OCI-LY1 (cell line): ENCODE results near the gene PADI1.
"Not testable (repeated sequence)": the region's sequence is repeated elsewhere in the genome, so short reads cannot be mapped to it uniquely, and the experiment has no call there.

ENCODE experiments used
- H2AFZ ChIP-seq: fragments of 200-600 bp; sonication (generic), shearing (Covaris generic); 2 replicates; pipeline ENCODE4 v1.6.0; 2014; ENCODE audit warnings: antibody characterized with exemption, mild to moderate bottlenecking, low read length
- H3F3A ChIP-seq: fragments of 200-600 bp; sonication (generic), shearing (Covaris generic); 2 replicates; pipeline ENCODE4 v1.6.0; 2014; ENCODE audit warnings: mild to moderate bottlenecking, antibody characterized with exemption, low read length, moderate library complexity; ENCODE audit not compliant: insufficient read depth
- H3K27ac ChIP-seq: fragments of 200-600 bp; sonication (generic); 2 replicates; pipeline ENCODE4 v1.5.1; 2014; ENCODE audit warnings: low read length, mixed run types, mild to moderate bottlenecking, low read depth; ENCODE audit not compliant: poor library complexity, severe bottlenecking
- H3K27me3 ChIP-seq: fragments of 200-600 bp; sonication (generic); 2 replicates; pipeline ENCODE4 v1.6.0; 2014; ENCODE audit warnings: antibody characterized with exemption, mild to moderate bottlenecking, low read length, moderate library complexity; ENCODE audit not compliant: insufficient read depth
- H3K36me3 ChIP-seq: fragments of 200-600 bp; sonication (generic); 2 replicates; pipeline ENCODE4 v1.6.1; 2014; ENCODE audit warnings: mild to moderate bottlenecking, antibody characterized with exemption, low read length, moderate library complexity, mixed read lengths; ENCODE audit not compliant: insufficient read depth
- H3K4me1 ChIP-seq: fragments of 200-600 bp; sonication (generic); 2 replicates; pipeline ENCODE4 v1.5.1; 2014; ENCODE audit warnings: mild to moderate bottlenecking, low read length, moderate library complexity; ENCODE audit not compliant: insufficient read depth, severe bottlenecking
- H3K4me2 ChIP-seq: fragments of 200-600 bp; sonication (generic), shearing (Covaris generic); 2 replicates; pipeline ENCODE4 v1.6.1; 2014; ENCODE audit warnings: low read length
- H3K4me3 ChIP-seq: fragments of 200-600 bp; sonication (generic); 2 replicates; pipeline ENCODE4 v1.5.1; 2014; ENCODE audit warnings: low read length, low read depth, mild to moderate bottlenecking, mixed read lengths; ENCODE audit not compliant: poor library complexity, severe bottlenecking
- H3K79me2 ChIP-seq: fragments of 200-600 bp; shearing (Covaris generic); 2 replicates; pipeline ENCODE4 v1.6.1; 2016; ENCODE audit warnings: mixed run types, low read length, mixed read lengths; ENCODE audit not compliant: insufficient read depth
- H3K9ac ChIP-seq: fragments of 200-600 bp; sonication (generic), shearing (Covaris generic); 2 replicates; pipeline ENCODE4 v1.6.1; 2014; ENCODE audit warnings: mild to moderate bottlenecking, low read length, mixed read lengths
- H3K9me2 ChIP-seq: fragments of 200-600 bp; sonication (generic), shearing (Covaris generic); 2 replicates; pipeline ENCODE4 v1.6.1; 2014; ENCODE audit warnings: low read depth, mild to moderate bottlenecking, low read length, mixed read lengths
- H3K9me3 ChIP-seq: fragments of 200-600 bp; shearing (Covaris generic); 2 replicates; pipeline ENCODE4 v1.6.1; 2014; ENCODE audit warnings: low read length, mixed read lengths
- H4K20me1 ChIP-seq: fragments of 200-600 bp; sonication (generic), shearing (Covaris generic); 2 replicates; pipeline ENCODE4 v1.6.0; 2016; ENCODE audit warnings: mild to moderate bottlenecking, low read length; ENCODE audit not compliant: insufficient read depth
- EZH2 ChIP-seq: fragments of 200-600 bp; sonication (generic), shearing (Covaris generic); IDR thresholded peaks from 2 replicates; pipeline ENCODE4 v1.8.0; 2017; ENCODE audit warnings: borderline replicate concordance, mixed run types, mild to moderate bottlenecking, antibody characterized with exemption, low read length, moderate library complexity, mixed read lengths
- TF ChIP-seq, protein P1 (sequence below): fragments of 200-600 bp; sonication (generic), shearing (Covaris generic); IDR thresholded peaks from 2 replicates; pipeline ENCODE4 v1.5.1; 2017; ENCODE audit warnings: mild to moderate bottlenecking, antibody characterized with exemption, low read length, moderate library complexity, mixed read lengths

Gene PADI1

DNA sequence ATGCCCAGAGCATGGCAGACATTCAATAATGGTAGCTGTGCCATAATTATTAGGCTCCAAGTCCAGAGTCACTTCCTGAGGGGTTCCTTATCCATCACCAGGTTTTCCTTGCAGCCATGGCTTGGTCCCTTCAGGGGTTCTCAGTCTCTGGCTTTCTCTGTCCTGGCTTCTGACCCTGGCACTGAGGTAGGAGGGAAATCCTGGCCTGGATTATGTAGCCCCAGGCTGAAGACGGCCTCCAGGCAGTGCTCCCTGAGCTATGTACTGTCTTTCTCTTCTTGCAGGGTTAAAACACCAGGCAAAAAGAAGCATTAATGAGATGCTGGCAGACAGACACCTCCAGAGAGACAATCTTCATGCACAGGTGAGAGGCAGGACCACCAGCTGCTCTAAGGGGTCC, 34.5 kb downstream of the PADI1 start:
- no peaks in the 10 kb centered on the region for H3K79me2 ChIP-seq
- no peaks in the 10 kb centered on the region for H3F3A ChIP-seq
- no peaks in the 10 kb centered on the region for H4K20me1 ChIP-seq
- H3K4me3 ChIP-seq = no peak overlapping the region
- H3K4me1 ChIP-seq = no peaks in the 10 kb centered on the region
- no peaks in the 10 kb centered on the region for H3K27me3 ChIP-seq
- H3K9me2 ChIP-seq = no peaks in the 10 kb centered on the region
- H3K36me3 ChIP-seq = no peaks in the 10 kb centered on the region
- no peak overlapping the region for H3K27ac ChIP-seq
- H3K9ac ChIP-seq = no peak overlapping the region
- TF ChIP-seq, protein P1, sequence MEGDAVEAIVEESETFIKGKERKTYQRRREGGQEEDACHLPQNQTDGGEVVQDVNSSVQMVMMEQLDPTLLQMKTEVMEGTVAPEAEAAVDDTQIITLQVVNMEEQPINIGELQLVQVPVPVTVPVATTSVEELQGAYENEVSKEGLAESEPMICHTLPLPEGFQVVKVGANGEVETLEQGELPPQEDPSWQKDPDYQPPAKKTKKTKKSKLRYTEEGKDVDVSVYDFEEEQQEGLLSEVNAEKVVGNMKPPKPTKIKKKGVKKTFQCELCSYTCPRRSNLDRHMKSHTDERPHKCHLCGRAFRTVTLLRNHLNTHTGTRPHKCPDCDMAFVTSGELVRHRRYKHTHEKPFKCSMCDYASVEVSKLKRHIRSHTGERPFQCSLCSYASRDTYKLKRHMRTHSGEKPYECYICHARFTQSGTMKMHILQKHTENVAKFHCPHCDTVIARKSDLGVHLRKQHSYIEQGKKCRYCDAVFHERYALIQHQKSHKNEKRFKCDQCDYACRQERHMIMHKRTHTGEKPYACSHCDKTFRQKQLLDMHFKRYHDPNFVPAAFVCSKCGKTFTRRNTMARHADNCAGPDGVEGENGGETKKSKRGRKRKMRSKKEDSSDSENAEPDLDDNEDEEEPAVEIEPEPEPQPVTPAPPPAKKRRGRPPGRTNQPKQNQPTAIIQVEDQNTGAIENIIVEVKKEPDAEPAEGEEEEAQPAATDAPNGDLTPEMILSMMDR = no peak
- TF ChIP-seq EZH2 = no peak
- H3K9me3 ChIP-seq = no peaks in the 10 kb centered on the region
- no peak overlapping the region for H3K4me2 ChIP-seq
- no peak overlapping the region for H2AFZ ChIP-seq

DNA sequence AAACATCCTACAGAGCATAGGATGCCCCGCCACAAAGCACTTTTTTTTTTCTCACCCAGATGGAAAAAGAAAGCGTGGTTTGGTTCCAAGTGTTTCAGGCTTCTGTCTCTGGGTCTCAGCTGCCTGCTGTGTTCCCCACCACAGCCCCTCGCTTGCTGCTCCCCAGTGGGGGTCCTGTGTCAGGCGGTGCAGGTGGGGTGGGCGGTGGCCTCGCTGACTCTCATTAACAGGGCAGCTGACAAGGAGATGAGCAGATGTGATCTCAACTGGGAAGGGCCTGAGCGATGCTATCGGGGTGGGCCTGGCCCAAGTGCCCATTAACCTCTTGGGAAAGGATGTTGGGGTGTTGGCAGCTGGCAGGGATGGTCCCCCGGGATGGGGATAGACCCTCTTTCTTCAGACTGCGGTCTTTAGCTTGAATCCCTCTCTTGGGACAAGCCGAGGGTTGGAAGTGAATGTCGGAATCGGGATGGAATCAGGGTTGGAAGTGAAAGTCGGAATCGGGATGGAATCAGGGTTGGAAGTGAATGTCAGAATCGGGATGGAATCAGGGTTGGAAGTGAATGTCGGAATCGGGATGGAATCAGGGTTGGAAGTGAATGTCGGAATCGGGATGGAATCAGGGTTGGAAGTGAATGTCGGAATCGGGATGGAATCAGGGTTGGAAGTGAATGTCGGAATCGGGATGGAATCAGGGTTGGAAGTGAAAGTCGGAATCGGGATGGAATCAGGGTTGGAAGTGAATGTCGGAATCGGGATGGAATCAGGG, 36.3 kb downstream of the PADI1 start:
- H4K20me1 ChIP-seq, H3K79me2 ChIP-seq, H3K27me3 ChIP-seq, H3K27ac ChIP-seq, H3K4me1 ChIP-seq, H3K9ac ChIP-seq, H3F3A ChIP-seq, H3K9me3 ChIP-seq, H3K36me3 ChIP-seq, H3K4me2 ChIP-seq, H2AFZ ChIP-seq, H3K9me2 ChIP-seq, H3K4me3 ChIP-seq: not testable (repeated sequence)

DNA sequence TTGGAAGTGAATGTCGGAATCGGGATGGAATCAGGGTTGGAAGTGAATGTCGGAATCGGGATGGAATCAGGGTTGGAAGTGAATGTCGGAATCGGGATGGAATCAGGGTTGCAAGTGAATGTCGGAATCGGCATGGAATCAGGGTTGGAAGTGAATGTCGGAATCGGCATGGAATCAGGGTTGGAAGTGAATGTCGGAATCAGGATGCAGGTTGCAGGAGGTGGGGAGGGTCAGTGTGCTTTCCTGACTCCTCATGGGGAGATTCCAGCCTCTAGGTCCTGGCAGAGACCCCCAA, 36.8 kb downstream of the PADI1 start:
- H3K36me3 ChIP-seq = not testable (repeated sequence)

GRCh38 chr1:17243274-17243673, 38.3 kb downstream of the PADI1 start:
- Histone ChIP-seq H3K9me3 (no peaks in the 10 kb centered on the region), H3K9ac (no peak overlapping the region), H3K79me2 (no peaks in the 10 kb centered on the region), H2AFZ (no peak overlapping the region), H3K9me2 (no peaks in the 10 kb centered on the region), H4K20me1 (no peaks in the 10 kb centered on the region), H3K27me3 (no peaks in the 10 kb centered on the region), H3K27ac (no peak overlapping the region), H3K4me2 (no peak overlapping the region), H3K4me3 (no peak overlapping the region), H3F3A (no peaks in the 10 kb centered on the region), H3K4me1 (no peaks in the 10 kb centered on the region), H3K36me3 (no peaks in the 10 kb centered on the region)
- no peak for TF ChIP-seq EZH2
- TF ChIP-seq, protein P1 = no peak

More for the DNA sequence above, 36.8 kb downstream of the PADI1 start:
- not testable (repeated sequence) for H3F3A ChIP-seq, H3K27me3 ChIP-seq, H3K4me3 ChIP-seq, H3K79me2 ChIP-seq, H3K9me2 ChIP-seq, H4K20me1 ChIP-seq, H3K9ac ChIP-seq, H2AFZ ChIP-seq, H3K4me1 ChIP-seq, H3K4me2 ChIP-seq, H3K9me3 ChIP-seq, H3K27ac ChIP-seq
